Astrocyte of the cerebellum (primary cell): ENCODE data around the gene GCNT2.

Source experiments
- DNase-seq: peaks from one replicate; pipeline ENCODE4 v3.0.0-alpha.2; 2011; ENCODE audit warnings: low read depth
- H3K4me3 ChIP-seq: 2 replicates; pipeline ENCODE4 v1.5.1; 2011; ENCODE audit warnings: mild to moderate bottlenecking, low read depth, low read length, moderate library complexity
- in situ Hi-C: cut with HindIII; loops from 2 replicates; pipeline ENCODE4 v1.10.0; 2017; ENCODE audit warnings: low sequenced_read_pairs
- TF ChIP-seq, protein P1 (sequence below): IDR thresholded peaks from 2 replicates; pipeline ENCODE4 v1.5.1; 2012; ENCODE audit warnings: low read length, low read depth, moderate library complexity, mild to moderate bottlenecking; ENCODE audit errors: missing control alignments

GCNT2 gene

DNA sequence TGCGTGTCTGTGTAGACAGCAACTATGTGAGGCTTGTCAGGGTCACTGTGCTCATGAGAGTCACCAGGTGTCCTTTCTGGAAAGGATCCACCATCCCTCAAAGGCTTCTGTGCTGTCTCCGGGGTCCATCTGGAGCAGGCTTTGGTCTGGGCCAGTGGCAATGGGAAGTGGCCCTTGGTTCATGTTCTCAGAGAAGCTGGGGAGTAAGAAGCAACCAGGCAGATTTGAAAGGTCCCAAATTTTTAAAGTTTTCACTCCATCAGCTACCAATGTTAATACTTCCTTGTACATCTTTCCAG is 68.2 kb downstream of the GCNT2 start:
- TF ChIP-seq, protein P1, sequence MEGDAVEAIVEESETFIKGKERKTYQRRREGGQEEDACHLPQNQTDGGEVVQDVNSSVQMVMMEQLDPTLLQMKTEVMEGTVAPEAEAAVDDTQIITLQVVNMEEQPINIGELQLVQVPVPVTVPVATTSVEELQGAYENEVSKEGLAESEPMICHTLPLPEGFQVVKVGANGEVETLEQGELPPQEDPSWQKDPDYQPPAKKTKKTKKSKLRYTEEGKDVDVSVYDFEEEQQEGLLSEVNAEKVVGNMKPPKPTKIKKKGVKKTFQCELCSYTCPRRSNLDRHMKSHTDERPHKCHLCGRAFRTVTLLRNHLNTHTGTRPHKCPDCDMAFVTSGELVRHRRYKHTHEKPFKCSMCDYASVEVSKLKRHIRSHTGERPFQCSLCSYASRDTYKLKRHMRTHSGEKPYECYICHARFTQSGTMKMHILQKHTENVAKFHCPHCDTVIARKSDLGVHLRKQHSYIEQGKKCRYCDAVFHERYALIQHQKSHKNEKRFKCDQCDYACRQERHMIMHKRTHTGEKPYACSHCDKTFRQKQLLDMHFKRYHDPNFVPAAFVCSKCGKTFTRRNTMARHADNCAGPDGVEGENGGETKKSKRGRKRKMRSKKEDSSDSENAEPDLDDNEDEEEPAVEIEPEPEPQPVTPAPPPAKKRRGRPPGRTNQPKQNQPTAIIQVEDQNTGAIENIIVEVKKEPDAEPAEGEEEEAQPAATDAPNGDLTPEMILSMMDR, result no peak
- no peak for DNase-seq
- in situ Hi-C loops, result loop anchor here (25.0 kb wide), 1 partner anchor 98 kb away; the partner anchor contains the start of genes C6orf52 and PAK1IP1
- H3K4me3 ChIP-seq, result no peak overlapping the region

DNA sequence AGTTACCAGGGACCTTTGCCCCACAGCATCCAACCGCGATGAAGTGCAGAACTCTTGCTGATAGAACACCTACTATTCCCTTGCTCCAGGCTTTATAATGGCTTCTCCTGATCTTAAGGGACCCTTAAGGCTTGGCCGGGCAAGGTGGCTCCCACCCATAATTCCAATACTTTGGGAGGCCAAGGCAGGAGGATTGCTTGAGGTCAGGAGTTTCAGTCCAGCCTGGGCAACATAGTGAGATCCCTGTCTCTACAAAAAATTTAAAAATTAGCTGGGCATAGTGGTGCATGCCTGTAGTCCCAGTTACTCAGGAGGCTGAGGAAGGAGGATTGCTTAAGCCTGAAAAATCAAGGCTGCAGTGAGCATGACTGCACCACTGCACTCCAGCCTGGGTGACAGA is 68.8 kb downstream of the GCNT2 start:
- TF ChIP-seq, protein P1, result no peak
- in situ Hi-C loops, result loop anchor here (25.0 kb wide), 1 partner anchor 97 kb away; the partner anchor contains the start of genes C6orf52 and PAK1IP1
- no peak for DNase-seq
- H3K4me3 ChIP-seq, result no peak overlapping the region

DNA sequence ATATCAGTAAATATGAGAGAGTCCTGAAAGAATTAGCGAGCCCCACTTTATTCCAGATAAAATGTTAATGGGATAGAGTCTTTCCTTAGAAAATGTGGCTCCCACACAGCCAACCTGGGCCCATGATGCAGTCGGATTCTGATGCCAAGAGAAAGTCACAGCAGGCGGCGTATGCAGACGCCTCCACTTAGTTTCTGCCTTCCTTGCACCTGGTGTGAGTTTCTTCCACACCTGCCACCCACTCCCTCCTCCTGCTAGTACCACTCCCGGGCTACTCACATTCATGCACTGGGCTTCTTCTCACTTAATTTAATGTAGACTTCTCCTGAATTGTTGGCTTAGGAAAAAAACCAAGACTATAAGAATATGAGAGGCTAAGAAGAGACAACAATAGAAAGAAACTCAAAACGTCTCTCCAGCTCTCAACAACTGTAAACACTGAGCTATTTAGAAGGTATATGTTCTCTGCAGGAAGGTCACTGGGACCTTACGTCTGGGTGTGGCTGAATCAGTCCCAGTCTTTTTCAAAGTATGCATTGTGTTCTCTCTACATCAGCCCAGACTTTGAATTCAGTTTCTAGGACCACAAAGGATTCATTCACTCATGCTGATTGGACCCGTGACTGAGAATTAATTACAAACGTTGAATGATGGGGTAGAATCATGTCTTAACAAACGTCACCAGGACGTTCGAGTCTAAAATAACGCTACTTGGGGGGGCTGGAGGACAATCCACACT is 70.4 kb downstream of the GCNT2 start:
- DNase-seq, result no peak
- no peak overlapping the region for H3K4me3 ChIP-seq
- TF ChIP-seq, protein P1, result no peak
- in situ Hi-C loops, result loop anchor here (25.0 kb wide), 1 partner anchor 96 kb away; the partner anchor contains the start of genes C6orf52 and PAK1IP1

DNA sequence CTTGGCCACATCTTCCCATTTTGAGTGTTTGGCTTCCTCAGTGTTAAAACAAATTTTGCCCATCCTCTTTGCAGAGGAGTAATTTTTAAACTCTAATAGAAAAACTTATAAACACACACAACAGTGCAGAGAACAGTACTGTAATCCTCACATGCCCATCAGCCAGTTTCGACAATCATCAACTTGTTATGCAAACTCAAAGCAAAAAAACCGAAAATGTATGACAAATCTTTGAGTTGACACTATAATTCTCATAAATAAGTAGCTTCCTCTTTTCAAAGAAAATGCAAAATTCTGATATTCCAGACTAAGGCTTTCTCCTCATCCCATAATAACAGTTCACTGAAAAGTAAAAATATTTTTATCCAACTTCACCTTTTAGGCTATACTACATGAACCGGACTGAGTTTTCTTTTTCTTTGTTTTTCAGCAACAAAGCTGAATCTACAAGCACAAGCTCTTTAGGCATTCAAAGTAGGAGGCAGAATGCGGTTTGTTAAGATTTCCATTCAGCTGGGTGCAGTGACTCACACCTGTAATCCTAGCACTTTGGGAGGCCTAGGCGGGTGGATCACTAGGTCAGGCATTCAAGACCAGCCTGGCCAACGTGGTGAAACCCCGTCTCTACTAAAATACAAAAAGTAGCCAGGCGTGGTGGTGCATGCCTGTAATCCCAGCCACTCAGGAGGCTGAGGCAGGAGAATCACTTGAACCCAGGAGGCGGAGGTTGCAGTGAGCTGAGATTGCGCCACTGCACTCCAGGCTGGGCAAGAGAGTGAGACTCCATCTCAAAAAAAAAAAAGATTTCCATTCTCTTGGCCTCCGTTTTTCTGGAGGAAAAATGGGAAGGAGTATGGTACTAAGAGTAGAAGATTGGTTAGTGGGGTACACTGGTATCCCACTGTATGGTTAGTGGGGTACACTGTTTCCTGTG is 74.8 kb downstream of the GCNT2 start:
- no peak for DNase-seq
- no peak overlapping the region for H3K4me3 ChIP-seq
- TF ChIP-seq, protein P1, result no peak
- in situ Hi-C loops, result loop anchor here (25.0 kb wide), 1 partner anchor 91 kb away; the partner anchor contains the start of genes C6orf52 and PAK1IP1

DNA sequence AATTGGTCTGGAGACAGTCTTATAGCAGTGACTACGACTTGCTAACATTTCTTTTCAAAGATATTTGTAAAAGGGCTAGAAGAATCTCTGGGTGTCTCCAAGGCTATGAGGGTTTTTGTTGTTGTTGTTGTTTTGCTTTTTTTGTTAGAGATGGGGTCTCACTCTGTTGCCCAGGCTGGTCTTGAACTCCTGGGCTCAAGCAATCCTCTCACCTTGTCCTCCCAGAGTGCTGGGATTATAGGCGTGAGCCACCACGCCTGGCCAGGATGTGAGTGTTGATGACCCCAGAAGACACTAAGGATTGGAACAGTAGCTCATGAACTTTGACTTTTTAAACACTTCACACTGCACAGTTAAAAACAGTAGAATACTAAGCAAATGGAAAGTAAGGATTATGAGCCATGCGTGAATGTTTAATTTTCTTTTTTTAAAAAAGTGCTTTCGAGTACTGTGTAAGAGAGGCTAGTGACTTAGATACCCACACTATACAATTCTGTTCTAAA is 76.4 kb downstream of the GCNT2 start:
- DNase-seq, result no peak
- in situ Hi-C loops, result loop anchor here (25.0 kb wide), 1 partner anchor 90 kb away; the partner anchor contains the start of genes C6orf52 and PAK1IP1
- H3K4me3 ChIP-seq, result no peak overlapping the region
- TF ChIP-seq, protein P1, result no peak
